ENCODE results near the gene EYS.
"Not testable (repeated sequence)": the region's sequence is repeated elsewhere in the genome, so short reads cannot be mapped to it uniquely, and the experiment has no call there.

GRCh38 chr6:65627434-65627999 is 79.5 kb downstream of the EYS start:
- not testable (repeated sequence) for TF ChIP-seq CTCF, POLR2AphosphoS5, POLR2A (IDR thresholded peaks at IDR 0.05)

All from stomach (tissue), 4 donors.